Karpas-422 (cell line): ENCODE data around the gene CUL5. TPM values are rescaled to one million over a fixed set of nuclear protein-coding genes. Genes with fewer than 3 reads are reported as not detected.
"Not testable (repeated sequence)": the region's sequence is repeated elsewhere in the genome, so short reads cannot be mapped to it uniquely, and the experiment has no call there.

ENCODE experiments used
- DNase-seq: peaks from one replicate; pipeline ENCODE4 v3.0.0-alpha.2; 2015
- H2AFZ ChIP-seq: fragments of 200-600 bp; sonication (generic); 2 replicates; pipeline ENCODE4 v1.6.1; 2014; ENCODE audit warnings: antibody characterized with exemption, low read length, mixed read lengths
- H3K27ac ChIP-seq: fragments of 200-600 bp; sonication (generic); 2 replicates; pipeline ENCODE4 v1.5.1; 2014; ENCODE audit warnings: mild to moderate bottlenecking, low read length, moderate library complexity
- H3K27me3 ChIP-seq: fragments of 200-600 bp; sonication (generic); 2 replicates; pipeline ENCODE4 v1.6.1; 2014; ENCODE audit warnings: low read length, mixed read lengths
- H3K36me3 ChIP-seq: fragments of 200-600 bp; sonication (generic); 2 replicates; pipeline ENCODE4 v1.6.1; 2014; ENCODE audit warnings: low read length, mixed read lengths; ENCODE audit not compliant: insufficient read depth
- H3K4me1 ChIP-seq: fragments of 200-600 bp; sonication (generic); 2 replicates; pipeline ENCODE4 v1.6.1; 2014; ENCODE audit warnings: mild to moderate bottlenecking, low read length, mixed read lengths
- H3K4me2 ChIP-seq: fragments of 200-600 bp; sonication (generic); 2 replicates; pipeline ENCODE4 v1.6.1; 2014; ENCODE audit warnings: low read length, low read depth, mild to moderate bottlenecking; ENCODE audit not compliant: poor library complexity, severe bottlenecking
- H3K4me3 ChIP-seq: fragments of 200-600 bp; sonication (generic); 2 replicates; pipeline ENCODE4 v1.5.1; 2014; ENCODE audit warnings: mild to moderate bottlenecking, antibody characterized with exemption, low read length, mixed read lengths
- H3K79me2 ChIP-seq: fragments of 200-600 bp; sonication (generic); 2 replicates; pipeline ENCODE4 v1.6.1; 2014; ENCODE audit warnings: mild to moderate bottlenecking, low read length, mixed read lengths
- H3K9ac ChIP-seq: fragments of 200-600 bp; sonication (generic); 2 replicates; pipeline ENCODE4 v1.6.0; 2014; ENCODE audit warnings: low read length
- H3K9me2 ChIP-seq: fragments of 200-600 bp; sonication (generic), shearing (Covaris generic); replicated peaks from 2 replicates; pipeline ENCODE4 v1.6.0; 2014; ENCODE audit warnings: mild to moderate bottlenecking, low read length, moderate library complexity; ENCODE audit not compliant: insufficient read depth
- H3K9me3 ChIP-seq: fragments of 300-700, 200-600 bp; sonication (generic); 2 replicates; pipeline ENCODE4 v1.6.1; 2014; ENCODE audit warnings: low read length, mixed read lengths
- H4K20me1 ChIP-seq: fragments of 200-600 bp; sonication (generic); 2 replicates; pipeline ENCODE4 v1.6.1; 2014; ENCODE audit warnings: mild to moderate bottlenecking, antibody characterized with exemption, low read length, low read depth; ENCODE audit not compliant: insufficient read depth
- total RNA-seq: library from RNA; depleted of rRNA; stranded (reverse); fragments of >200 nt; shearing (Covaris generic); gene quantifications from 2 replicates; pipeline ENCODE4 v1.2.3, GENCODE V29; 2014; ENCODE audit warnings: low replicate concordance

CUL5 gene
- total RNA-seq, 1 experiment from 2014 or later = 79.9 TPM

- Histone ChIP-seq H3K9me3 (no peaks in the 10 kb centered on the region), H3K27me3 (no peaks in the 10 kb centered on the region), H3K4me1 (no peaks in the 10 kb centered on the region), H3K4me2 (no peak overlapping the region), H3K79me2 (peaks cover 18% of the 10 kb centered on the region), H3K9me2 (no peaks in the 10 kb centered on the region), H3K27ac (no peak overlapping the region), H3K4me3 (no peak overlapping the region), H4K20me1 (no peaks in the 10 kb centered on the region), H2AFZ (no peak overlapping the region), H3K9ac (no peak overlapping the region), H3K36me3 (peaks cover 72% of the 10 kb centered on the region)
- DNase-seq = no peak
Observed at GRCh38 chr11:108097179-108097578, 88.5 kb downstream of the CUL5 start.

DNA sequence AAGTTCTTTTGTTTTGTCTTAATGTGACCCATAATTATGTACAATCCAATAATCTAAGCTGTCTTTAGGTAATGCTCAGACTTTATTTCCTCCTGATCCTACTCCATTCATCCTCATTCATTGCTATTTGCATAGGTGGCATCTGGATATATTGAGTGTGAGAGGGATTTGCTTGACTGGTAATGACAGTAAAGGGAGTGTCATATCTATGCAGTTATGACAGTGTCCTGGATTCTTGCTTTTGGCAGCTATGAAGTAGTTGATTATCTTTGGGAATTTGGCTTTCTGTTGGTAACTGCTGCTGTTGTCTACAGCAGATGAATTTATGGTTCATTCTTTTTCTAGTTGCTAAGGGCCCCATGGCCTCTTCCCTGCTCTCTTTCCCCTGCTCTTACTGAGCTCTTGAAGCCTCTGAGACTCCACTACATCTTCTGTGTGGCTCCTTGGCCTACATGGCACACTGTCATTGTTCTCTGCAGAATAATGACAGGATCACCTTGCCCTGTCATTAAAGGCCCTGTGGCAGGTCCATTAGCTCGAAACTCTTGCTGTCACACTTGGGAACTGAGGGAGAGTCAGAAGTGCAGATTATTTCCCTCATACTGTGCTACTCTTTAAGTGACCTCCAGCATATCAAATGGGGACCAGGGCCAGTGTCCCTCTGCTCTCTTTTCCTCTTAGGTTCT lies 92.5 kb downstream of the CUL5 start:
- DNase-seq = no peak
- peaks cover 70% of the 10 kb centered on the region for H3K36me3 ChIP-seq

GRCh38 chr11:108111126-108111525 lies 102.4 kb downstream of the CUL5 start:
- H3K4me3 ChIP-seq = no peak overlapping the region
- H2AFZ ChIP-seq = no peak overlapping the region
- no peaks in the 10 kb centered on the region for H3K27me3 ChIP-seq
- H3K27ac ChIP-seq = no peak overlapping the region
- H3K9me3 ChIP-seq = no peaks in the 10 kb centered on the region
- no peaks in the 10 kb centered on the region for H3K79me2 ChIP-seq
- peaks cover 9% of the 10 kb centered on the region for H3K4me1 ChIP-seq
- no peaks in the 10 kb centered on the region for H4K20me1 ChIP-seq
- DNase-seq = peak; percentile 66
- H3K36me3 ChIP-seq = peaks cover 13% of the 10 kb centered on the region; the same call in 1 of the 2 replicates
- H3K9me2 ChIP-seq = no peaks in the 10 kb centered on the region
- H3K9ac ChIP-seq = no peak overlapping the region
- H3K4me2 ChIP-seq = no peak overlapping the region

More for the DNA sequence above, 92.5 kb downstream of the CUL5 start:
- H3K9ac ChIP-seq = no peak overlapping the region
- H2AFZ ChIP-seq = no peak overlapping the region
- no peaks in the 10 kb centered on the region for H3K9me2 ChIP-seq
- no peak overlapping the region for H3K27ac ChIP-seq
- no peak overlapping the region for H3K4me3 ChIP-seq
- H3K4me1 ChIP-seq = no peaks in the 10 kb centered on the region
- no peaks in the 10 kb centered on the region for H3K9me3 ChIP-seq
- H3K4me2 ChIP-seq = no peak overlapping the region
- no peaks in the 10 kb centered on the region for H4K20me1 ChIP-seq
- peaks cover 5% of the 10 kb centered on the region for H3K79me2 ChIP-seq
- H3K27me3 ChIP-seq = no peaks in the 10 kb centered on the region

GRCh38 chr11:108112057-108112456 lies 103.4 kb downstream of the CUL5 start:
- no peaks in the 10 kb centered on the region for H3K9me3 ChIP-seq
- H3K4me3 ChIP-seq = no peak overlapping the region
- no peak overlapping the region for H3K4me2 ChIP-seq
- no peaks in the 10 kb centered on the region for H3K27me3 ChIP-seq
- H2AFZ ChIP-seq = no peak overlapping the region
- peaks cover 13% of the 10 kb centered on the region; the same call in 1 of the 2 replicates for H3K36me3 ChIP-seq
- DNase-seq = no peak
- no peaks in the 10 kb centered on the region for H4K20me1 ChIP-seq
- peaks cover 9% of the 10 kb centered on the region for H3K4me1 ChIP-seq
- H3K27ac ChIP-seq = no peak overlapping the region
- no peaks in the 10 kb centered on the region for H3K9me2 ChIP-seq
- no peak overlapping the region for H3K9ac ChIP-seq
- H3K79me2 ChIP-seq = no peaks in the 10 kb centered on the region

DNA sequence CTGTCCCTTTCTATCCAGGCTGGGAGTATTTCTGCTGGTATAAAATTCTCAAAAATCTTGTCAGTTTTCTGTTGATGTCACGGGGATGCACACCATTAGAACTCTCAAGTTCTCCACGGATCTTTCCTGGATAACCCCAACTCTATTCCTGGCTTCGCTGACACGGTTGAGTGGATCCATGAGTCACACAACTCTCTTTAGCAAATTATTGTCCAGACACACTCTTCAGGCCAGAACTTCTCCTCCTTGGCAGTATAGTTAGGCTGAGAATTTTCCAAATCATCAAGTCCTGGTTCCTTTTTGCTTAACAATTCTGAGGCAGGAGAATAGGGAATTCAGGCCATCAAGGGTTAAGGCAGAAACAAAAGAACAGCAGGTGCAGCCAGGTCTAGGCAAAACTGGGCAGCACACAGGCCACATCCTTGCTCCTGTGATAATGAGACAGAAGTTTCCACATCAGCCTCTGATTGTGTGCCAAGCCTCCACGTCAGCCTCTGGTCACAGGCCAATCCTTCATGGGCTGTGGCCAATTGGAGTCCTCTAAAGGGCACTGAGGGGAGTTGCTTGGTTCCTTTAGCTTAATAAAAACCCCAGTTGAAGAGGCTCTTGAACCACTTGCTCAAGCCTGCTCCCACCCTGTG lies 106.9 kb downstream of the CUL5 start:
- peak; percentile 72 for DNase-seq
- Histone ChIP-seq H3K9me2 (no peaks in the 10 kb centered on the region), H3K79me2 (no peaks in the 10 kb centered on the region), H3K27me3 (no peaks in the 10 kb centered on the region), H4K20me1 (no peaks in the 10 kb centered on the region), H3K4me1 (peaks cover 9% of the 10 kb centered on the region), H3K4me3 (no peak overlapping the region), H3K9me3 (no peaks in the 10 kb centered on the region), H3K27ac (no peak overlapping the region), H3K4me2 (no peak overlapping the region), H3K36me3 (peaks cover 3% of the 10 kb centered on the region; the same call in 1 of the 2 replicates), H2AFZ (no peak overlapping the region), H3K9ac (no peak overlapping the region)

- H3K4me3 ChIP-seq = no peak overlapping the region
- H2AFZ ChIP-seq = no peak overlapping the region
- no peaks in the 10 kb centered on the region for H3K9me2 ChIP-seq
- no peaks in the 10 kb centered on the region for H3K27me3 ChIP-seq
- peaks cover 15% of the 10 kb centered on the region for H3K79me2 ChIP-seq
- no peak overlapping the region for H3K4me2 ChIP-seq
- peak; percentile 91 for DNase-seq
- no peaks in the 10 kb centered on the region for H3K9me3 ChIP-seq
- no peaks in the 10 kb centered on the region; the same call in 1 of the 2 replicates for H4K20me1 ChIP-seq
- no peaks in the 10 kb centered on the region for H3K36me3 ChIP-seq
- H3K27ac ChIP-seq = no peak overlapping the region
- peaks cover 25% of the 10 kb centered on the region for H3K4me1 ChIP-seq
- no peak overlapping the region for H3K9ac ChIP-seq
Observed at GRCh38 chr11:108117746-108118371, 109.2 kb downstream of the CUL5 start.

- peak overlapping the region; percentile 87 for H3K9ac ChIP-seq
- not testable (repeated sequence) for H3K27ac ChIP-seq, H3K9me2 ChIP-seq, H3K36me3 ChIP-seq, DNase-seq, H3K27me3 ChIP-seq, H4K20me1 ChIP-seq, H3K9me3 ChIP-seq
- H3K4me1 ChIP-seq = peaks cover 38% of the 10 kb centered on the region
- peak overlapping the region; percentile 87 for H3K4me3 ChIP-seq
- H3K4me2 ChIP-seq = peak overlapping the region; percentile 87
- peaks cover 45% of the 10 kb centered on the region for H3K79me2 ChIP-seq
- H2AFZ ChIP-seq = peak overlapping the region; percentile 61
Observed at GRCh38 chr11:108120936-108121273, 112.2 kb downstream of the CUL5 start.
